Keratinocyte (primary cell): Measurements from ENCODE around the gene KCNC3. TPM values are rescaled to one million over a fixed set of nuclear protein-coding genes. Genes with fewer than 3 reads are reported as not detected.

ENCODE experiments used
- DNase-seq: peaks from one replicate; pipeline ENCODE4 v3.0.0-alpha.2; 2011; ENCODE audit warnings: low read depth, missing footprints, low spot score
- FAIRE-seq: peaks from 2 replicates; lab custom pipeline; 2011; peaks lifted over from hg19 to GRCh38; lab: Jason Lieb, UNC
- H2AFZ ChIP-seq: 2 replicates; pipeline ENCODE4 v1.6.0; 2012; ENCODE audit warnings: low read length, control low read depth, inconsistent platforms; ENCODE audit not compliant: control insufficient read depth
- H3K27ac ChIP-seq: 2 replicates; pipeline ENCODE4 v1.5.1; 2011; ENCODE audit warnings: low read length; ENCODE audit not compliant: control insufficient read depth, insufficient read depth
- H3K27me3 ChIP-seq: 3 replicates; pipeline ENCODE4 v1.6.0; 2011; ENCODE audit warnings: low read length; ENCODE audit not compliant: control insufficient read depth, insufficient read depth; ENCODE audit errors: extremely low read depth
- H3K36me3 ChIP-seq, 2 experiments: 2 replicates in 1 of 2; 3 replicates in 1 of 2; pipeline ENCODE4 v1.5.1; 2011; ENCODE audit warnings: low read length in 2 of 2, mild to moderate bottlenecking in 1 of 2; ENCODE audit not compliant: control insufficient read depth in 2 of 2, insufficient read depth in 2 of 2; ENCODE audit errors: extremely low read depth in 1 of 2
- H3K4me1 ChIP-seq: 3 replicates; pipeline ENCODE4 v1.5.1; 2011; ENCODE audit warnings: low read length; ENCODE audit not compliant: control insufficient read depth, insufficient read depth; ENCODE audit errors: extremely low read depth
- H3K4me2 ChIP-seq: 3 replicates; pipeline ENCODE4 v1.6.0; 2011; ENCODE audit warnings: low read depth, low read length; ENCODE audit not compliant: control insufficient read depth, insufficient read depth; ENCODE audit errors: extremely low read depth
- H3K4me3 ChIP-seq, 3 experiments: fragments of 200-600 bp in 1 of 3; sonication (generic) in 1 of 3; 2 replicates in 2 of 3; 3 replicates in 1 of 3; pipeline ENCODE4 v1.5.1; 2011 to 2016; ENCODE audit warnings: low read length in 3 of 3, mild to moderate bottlenecking in 3 of 3, control low read depth in 2 of 3, inconsistent platforms in 1 of 3, low read depth in 1 of 3, mixed read lengths in 1 of 3, mixed run types in 1 of 3, moderate library complexity in 1 of 3; ENCODE audit not compliant: control insufficient read depth in 2 of 3, insufficient read depth in 2 of 3; ENCODE audit errors: extremely low read depth in 1 of 3
- H3K79me2 ChIP-seq: 2 replicates; pipeline ENCODE4 v1.6.0; 2012; ENCODE audit warnings: low read length; ENCODE audit not compliant: control insufficient read depth, insufficient read depth
- H3K9ac ChIP-seq: 3 replicates; pipeline ENCODE4 v1.6.0; 2011; ENCODE audit warnings: low read length; ENCODE audit not compliant: control insufficient read depth, insufficient read depth; ENCODE audit errors: extremely low read depth
- H3K9me1 ChIP-seq: 3 replicates; pipeline ENCODE4 v1.6.0; 2011; ENCODE audit warnings: low read length; ENCODE audit not compliant: control insufficient read depth, insufficient read depth; ENCODE audit errors: extremely low read depth
- H3K9me3 ChIP-seq: 2 replicates; pipeline ENCODE4 v1.5.1; 2012; ENCODE audit warnings: low read depth, low read length; ENCODE audit not compliant: control insufficient read depth
- H4K20me1 ChIP-seq: 3 replicates; pipeline ENCODE4 v1.6.0; 2011; ENCODE audit warnings: low read length; ENCODE audit not compliant: control insufficient read depth, insufficient read depth; ENCODE audit errors: extremely low read depth
- EZH2 ChIP-seq: IDR thresholded peaks from one replicate; pipeline ENCODE4 v1.6.1; 2012; ENCODE audit warnings: inconsistent platforms, mild to moderate bottlenecking, low read length, moderate library complexity
- dilution Hi-C: fragments of 300-500 bp; cut with MboI; formaldehyde crosslinking; loops from one replicate; pipeline ENCODE4 v1.7.0; 2020; ENCODE audit warnings: low sequenced_read_pairs; ENCODE audit not compliant: extremely low pct_ligation_motif_present
- polyA plus RNA-seq, 5 experiments: library from polyadenylated mRNA; depleted of rRNA in 3 of 5; stranded (reverse) in 3 of 5; stranded (forward) in 1 of 5; unstranded in 1 of 5; fragments of >200 nt; gene quantifications; 1 replicate in 1 of 5; 2 replicates in 3 of 5; 3 replicates in 1 of 5; pipeline versions ENCODE4 v1.2.1 to v1.2.3, GENCODE V29; 2011 to 2012; ENCODE audit warnings: missing spikeins in 2 of 5, low read depth in 1 of 5, low replicate concordance in 1 of 5
- TF ChIP-seq, protein P1 (sequence below), 3 experiments: IDR thresholded peaks in 1 of 3; conservative IDR thresholded peaks in 1 of 3; optimal IDR thresholded peaks in 1 of 3; 2 replicates in 2 of 3; 3 replicates in 1 of 3; pipeline versions ENCODE3 to v1.5.1; 2011; ENCODE audit warnings: low read length in 3 of 3, mild to moderate bottlenecking in 3 of 3, moderate library complexity in 2 of 3, control low read depth in 1 of 3, inconsistent platforms in 1 of 3; ENCODE audit not compliant: insufficient read depth in 2 of 3; ENCODE audit errors: extremely low read depth in 1 of 3

Gene KCNC3
- polyA plus RNA-seq, 1 donor (not counting 4 experiments of a cell fraction or from before 2014, with no cell fraction given): 0.01 TPM

DNA sequence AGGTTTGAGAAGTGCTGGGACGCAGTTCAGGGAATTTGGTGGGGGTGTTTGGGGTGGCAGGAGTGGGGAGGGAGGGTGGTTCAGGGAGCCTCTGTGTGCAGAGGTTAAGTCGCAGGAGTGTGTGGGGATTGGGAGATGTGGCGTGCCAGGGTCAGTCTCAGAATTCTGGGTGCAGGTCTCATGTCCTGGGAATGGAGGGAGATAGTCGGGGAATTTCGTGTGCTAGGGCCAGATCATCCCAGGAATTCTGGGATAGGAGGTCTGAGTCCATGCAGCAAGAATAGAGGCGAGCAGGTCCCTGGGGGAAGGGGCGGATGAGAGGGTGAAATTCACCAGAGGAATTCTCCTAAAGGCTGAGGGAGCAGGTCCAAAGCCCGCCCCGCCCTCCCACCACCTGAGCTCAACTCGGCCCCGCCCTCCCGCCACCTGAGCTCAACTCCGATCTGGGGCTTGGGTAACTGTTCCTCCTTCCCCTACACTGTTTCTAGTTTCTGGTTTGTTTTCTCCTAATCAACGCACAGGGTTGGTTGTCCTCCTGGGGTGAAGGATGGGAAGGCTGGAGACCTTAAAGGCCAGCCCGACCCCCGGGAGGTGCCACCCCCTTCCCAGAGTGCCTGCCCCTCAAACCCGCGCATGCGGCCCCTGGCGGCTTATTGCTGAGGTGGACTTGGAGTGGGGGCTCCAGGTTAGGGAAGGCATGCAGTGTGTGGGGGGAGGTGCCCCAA, 15.2 kb downstream of the KCNC3 start:
- Histone ChIP-seq H3K79me2 (no peaks in the 10 kb centered on the region), H3K9me1 (no peaks in the 10 kb centered on the region), H4K20me1 (no peaks in the 10 kb centered on the region), H3K9ac (no peak overlapping the region), H3K27ac (no peak overlapping the region), H3K4me2 (no peak overlapping the region), H3K36me3 (no peaks in the 10 kb centered on the region), H3K4me3 (no peak overlapping the region), H3K9me3 (no peaks in the 10 kb centered on the region), H2AFZ (no peak overlapping the region), H3K27me3 (peaks cover 45% of the 10 kb centered on the region), H3K4me1 (no peaks in the 10 kb centered on the region)
- dilution Hi-C loops: no loop called here
- DNase-seq: no peak
- FAIRE-seq: no peak
- peak; percentile 55 for TF ChIP-seq EZH2
- TF ChIP-seq, protein P1, sequence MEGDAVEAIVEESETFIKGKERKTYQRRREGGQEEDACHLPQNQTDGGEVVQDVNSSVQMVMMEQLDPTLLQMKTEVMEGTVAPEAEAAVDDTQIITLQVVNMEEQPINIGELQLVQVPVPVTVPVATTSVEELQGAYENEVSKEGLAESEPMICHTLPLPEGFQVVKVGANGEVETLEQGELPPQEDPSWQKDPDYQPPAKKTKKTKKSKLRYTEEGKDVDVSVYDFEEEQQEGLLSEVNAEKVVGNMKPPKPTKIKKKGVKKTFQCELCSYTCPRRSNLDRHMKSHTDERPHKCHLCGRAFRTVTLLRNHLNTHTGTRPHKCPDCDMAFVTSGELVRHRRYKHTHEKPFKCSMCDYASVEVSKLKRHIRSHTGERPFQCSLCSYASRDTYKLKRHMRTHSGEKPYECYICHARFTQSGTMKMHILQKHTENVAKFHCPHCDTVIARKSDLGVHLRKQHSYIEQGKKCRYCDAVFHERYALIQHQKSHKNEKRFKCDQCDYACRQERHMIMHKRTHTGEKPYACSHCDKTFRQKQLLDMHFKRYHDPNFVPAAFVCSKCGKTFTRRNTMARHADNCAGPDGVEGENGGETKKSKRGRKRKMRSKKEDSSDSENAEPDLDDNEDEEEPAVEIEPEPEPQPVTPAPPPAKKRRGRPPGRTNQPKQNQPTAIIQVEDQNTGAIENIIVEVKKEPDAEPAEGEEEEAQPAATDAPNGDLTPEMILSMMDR (optimal IDR thresholded peaks at IDR 0.05 in 1 of 3, IDR thresholded peaks at IDR 0.05 in 1 of 3, conservative IDR thresholded peaks at IDR 0.05 in 1 of 3; ENCODE audit: extremely low read depth in 1 of 3, insufficient read depth in 2 of 3, low read length in 3 of 3): no peak

DNA sequence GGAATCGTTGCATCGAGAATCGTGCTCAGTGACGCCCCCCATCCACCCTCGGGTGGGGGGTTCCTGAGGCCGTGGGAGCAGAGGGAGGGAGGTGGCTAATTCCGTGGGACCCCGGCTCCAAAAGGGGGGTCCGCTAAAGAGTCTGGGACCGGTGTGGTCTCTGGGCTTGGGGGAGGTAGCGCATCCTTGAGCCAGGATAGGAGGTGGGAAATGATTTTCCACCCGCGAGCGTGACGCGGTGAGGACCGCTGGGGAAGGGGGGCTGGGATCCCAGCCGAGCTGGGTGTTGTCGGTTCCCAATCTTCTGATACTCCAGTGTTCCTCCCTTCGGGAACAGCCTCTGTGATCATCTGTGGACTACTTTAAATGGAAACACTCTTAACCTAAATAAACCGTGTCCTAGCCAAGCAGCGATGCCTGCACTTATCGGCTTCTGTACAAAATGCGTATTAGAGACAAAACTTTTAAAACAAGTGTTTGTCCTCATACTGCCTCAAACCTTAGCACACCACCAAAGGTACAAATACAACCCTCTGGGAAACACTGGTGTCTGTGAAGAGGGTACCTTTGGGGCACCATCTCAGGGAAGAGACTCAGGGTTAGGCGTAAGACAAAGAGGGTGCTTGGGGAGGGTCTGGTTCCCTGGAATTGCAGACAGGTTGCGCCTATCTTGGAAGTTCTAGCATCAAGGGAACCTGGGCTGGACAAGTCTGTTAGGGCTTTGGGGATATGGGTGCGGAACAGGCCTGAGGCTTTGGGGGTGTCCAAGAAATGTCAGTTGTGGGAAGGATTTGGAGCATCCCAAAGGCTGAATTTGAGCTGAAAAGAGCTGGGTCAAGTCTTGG, 16.0 kb downstream of the KCNC3 start:
- dilution Hi-C loops: no loop called here
- no peaks in the 10 kb centered on the region for H3K36me3 ChIP-seq
- H3K79me2 ChIP-seq: no peaks in the 10 kb centered on the region
- H3K9me3 ChIP-seq: no peaks in the 10 kb centered on the region
- FAIRE-seq (no peak), DNase-seq (no peak)
- H3K9me1 ChIP-seq: no peaks in the 10 kb centered on the region
- H3K9ac ChIP-seq: no peak overlapping the region
- H2AFZ ChIP-seq: no peak overlapping the region
- H4K20me1 ChIP-seq: no peaks in the 10 kb centered on the region
- no peak overlapping the region for H3K4me2 ChIP-seq
- TF ChIP-seq, protein P1 (optimal IDR thresholded peaks at IDR 0.05 in 1 of 3, IDR thresholded peaks at IDR 0.05 in 1 of 3, conservative IDR thresholded peaks at IDR 0.05 in 1 of 3; ENCODE audit: extremely low read depth in 1 of 3, insufficient read depth in 2 of 3, low read length in 3 of 3): no peak
- TF ChIP-seq EZH2: peak; percentile 76
- no peak overlapping the region for H3K4me3 ChIP-seq
- H3K27me3 ChIP-seq: peaks cover 45% of the 10 kb centered on the region
- no peak overlapping the region for H3K27ac ChIP-seq
- H3K4me1 ChIP-seq: no peaks in the 10 kb centered on the region
